Left lung (tissue), 10 donors: ENCODE results near the gene ERRFI1. TPM values are rescaled to one million over a fixed set of nuclear protein-coding genes. Genes with fewer than 3 reads are reported as not detected.
A peak's percentile ranks its signal among the peaks of the same experiment; 100 is the strongest.

Experiments
- ATAC-seq: fragments of 200-7000 bp; cut with Tn5 transposase; one replicate; pipeline ENCODE4 v1.9.1; 2020; ENCODE audit warnings: moderate library complexity
- DNase-seq, 4 donors: peaks; one replicate each; pipeline ENCODE4 v3.0.0-alpha.2; 2013 to 2020
- H3K27ac ChIP-seq, 2 donors: fragments of 200-600 bp; sonication (generic) in 1 of 2; one replicate each; pipeline versions ENCODE4 v1.5.0 to v1.8.0; 2020 to 2021
- H3K27me3 ChIP-seq, 2 donors: fragments of 200-600 bp; sonication (generic) in 1 of 2; one replicate each; pipeline versions ENCODE4 v1.5.0 to v1.8.0; 2020 to 2021
- H3K36me3 ChIP-seq, 2 donors: fragments of 200-600 bp; sonication (generic) in 1 of 2; one replicate each; pipeline versions ENCODE4 v1.5.0 to v1.8.0; 2020 to 2021
- H3K4me1 ChIP-seq, 2 donors: fragments of 200-600 bp; one replicate each; pipeline ENCODE4 v1.8.0; 2021
- H3K4me3 ChIP-seq, 2 donors: fragments of 200-600 bp; sonication (generic) in 1 of 2; one replicate each; pipeline versions ENCODE4 v1.5.0 to v1.8.0; 2020 to 2021; ENCODE audit warnings: mild to moderate bottlenecking in 1 of 2
- H3K9me3 ChIP-seq, 2 donors: fragments of 200-600 bp; sonication (generic) in 1 of 2; one replicate each; pipeline versions ENCODE4 v1.5.0 to v1.8.0; 2020 to 2021
- CTCF ChIP-seq, 2 donors: fragments of 200-600 bp; sonication (generic) in 1 of 2; IDR thresholded peaks; one replicate each; pipeline versions ENCODE4 v1.5.0 to v1.8.0; 2021; ENCODE audit warnings: antibody characterized with exemption in 2 of 2
- intact Hi-C, 2 donors: fragments of 100-400 bp; cut with DNase I; formaldehyde crosslinking; loops; one replicate each; pipeline versions ENCODE4 v1.11.2 to v1.14.2; 2022
- polyA plus RNA-seq, 6 donors: library from polyadenylated mRNA; unstranded; fragments of 120-200 nt; gene quantifications; one replicate each; pipeline ENCODE4 v1.2.1, GENCODE V29; 2013; ENCODE audit not compliant: insufficient read length in 6 of 6
- total RNA-seq, 2 donors: library from RNA; stranded (reverse); fragmentation: NEBNext Ultra II Directional; extraction: Animal tissue kit (Norgen Biotek cat#: 25700); gene quantifications; one replicate each; pipeline ENCODE4 v1.2.1, GENCODE V29; 2021
- donor health status: DM: no; HTN: yes; CAD: no.
- donor health status: DM: no; HTN: no; CAD: no.

Gene ERRFI1
- total and polyA plus RNA-seq, 8 donors, result 60.8 to 88.8 (median 75.8) TPM

GRCh38 chr1:8017495-8018197 is 8.5 kb downstream of the ERRFI1 start:
- no peaks in the 10 kb centered on the region for H3K9me3 ChIP-seq
- peak overlapping the region in 1 of 2 donors; percentile 46 for H3K27ac ChIP-seq
- TF ChIP-seq CTCF (IDR thresholded peaks at IDR 0.05), result no peak
- peaks cover 0 to 20% of the 10 kb centered on the region in 2 donors for H3K36me3 ChIP-seq
- intact Hi-C loops, result loop anchor here in 1 of 2 donors (10.0 kb wide), 1 partner anchor 337 kb away; no protein-coding TSS in a partner anchor
- ATAC-seq (peak; percentile 4), DNase-seq (peak in 1 of 4 donors; percentile 37)
- peaks cover 41 to 63% of the 10 kb centered on the region in 2 donors for H3K4me1 ChIP-seq
- H3K27me3 ChIP-seq, result no peaks in the 10 kb centered on the region
- H3K4me3 ChIP-seq, result no peak overlapping the region

- peaks cover 38 to 65% of the 10 kb centered on the region in 2 donors for H3K4me1 ChIP-seq
- intact Hi-C loops, result loop anchor here in 1 of 2 donors (10.0 kb wide), 1 partner anchor 338 kb away; no protein-coding TSS in a partner anchor
- TF ChIP-seq CTCF (IDR thresholded peaks at IDR 0.05), result no peak
- H3K27ac ChIP-seq, result peak overlapping the region; percentile 4 to 74
- no peaks in the 10 kb centered on the region for H3K27me3 ChIP-seq
- peaks cover 0 to 26% of the 10 kb centered on the region in 2 donors for H3K36me3 ChIP-seq
- ATAC-seq (no peak), DNase-seq (no peak)
- H3K4me3 ChIP-seq, result no peak overlapping the region
- H3K9me3 ChIP-seq, result no peaks in the 10 kb centered on the region
These were observed 9.2 kb downstream of the ERRFI1 start for GRCh38 chr1:8016895-8017241.

- TF ChIP-seq CTCF (IDR thresholded peaks at IDR 0.05), result no peak
- peak in 1 of 4 donors; percentile 27 for DNase-seq
- intact Hi-C loops, result loop anchor here in 1 of 2 donors (10.0 kb wide), 1 partner anchor 338 kb away; no protein-coding TSS in a partner anchor
- no peak overlapping the region for H3K4me3 ChIP-seq
- H3K9me3 ChIP-seq, result no peaks in the 10 kb centered on the region
- H3K27me3 ChIP-seq, result no peaks in the 10 kb centered on the region
- peak overlapping the region; percentile 4 to 74 for H3K27ac ChIP-seq
- ATAC-seq, result no peak
- peaks cover 37 to 65% of the 10 kb centered on the region in 2 donors for H3K4me1 ChIP-seq
- peaks cover 0 to 26% of the 10 kb centered on the region in 2 donors for H3K36me3 ChIP-seq
These were observed 9.8 kb downstream of the ERRFI1 start for GRCh38 chr1:8016210-8016894.

GRCh38 chr1:8015809-8016165 is 10.3 kb downstream of the ERRFI1 start:
- DNase-seq (peak in 2 of 4 donors; percentile 59 to 80), ATAC-seq (peak; percentile 52)
- Histone ChIP-seq H3K4me3 (no peak overlapping the region), H3K27ac (peak overlapping the region; percentile 4 to 74), H3K4me1 (peaks cover 37 to 60% of the 10 kb centered on the region in 2 donors), H3K27me3 (no peaks in the 10 kb centered on the region), H3K9me3 (no peaks in the 10 kb centered on the region), H3K36me3 (peaks cover 0 to 32% of the 10 kb centered on the region in 2 donors)
- intact Hi-C loops, result loop anchor here in 1 of 2 donors (10.0 kb wide), 1 partner anchor 339 kb away; no protein-coding TSS in a partner anchor
- TF ChIP-seq CTCF (IDR thresholded peaks at IDR 0.05), result no peak
